Central memory CD4-positive, alpha-beta T cell (primary cell): Measurements from ENCODE around the gene MSL2.
A peak's percentile ranks its signal among the peaks of the same experiment; 100 is the strongest.
"Not testable (repeated sequence)": the region's sequence is repeated elsewhere in the genome, so short reads cannot be mapped to it uniquely, and the experiment has no call there.

ENCODE experiments used
- DNase-seq: peaks from one replicate; pipeline ENCODE4 v3.0.0; 2022
- total RNA-seq, 3 experiments: gene quantifications; one replicate each; lab custom pipeline; 2026; lab: John Stamatoyannopoulos, UW

The MSL2 gene, protein sequence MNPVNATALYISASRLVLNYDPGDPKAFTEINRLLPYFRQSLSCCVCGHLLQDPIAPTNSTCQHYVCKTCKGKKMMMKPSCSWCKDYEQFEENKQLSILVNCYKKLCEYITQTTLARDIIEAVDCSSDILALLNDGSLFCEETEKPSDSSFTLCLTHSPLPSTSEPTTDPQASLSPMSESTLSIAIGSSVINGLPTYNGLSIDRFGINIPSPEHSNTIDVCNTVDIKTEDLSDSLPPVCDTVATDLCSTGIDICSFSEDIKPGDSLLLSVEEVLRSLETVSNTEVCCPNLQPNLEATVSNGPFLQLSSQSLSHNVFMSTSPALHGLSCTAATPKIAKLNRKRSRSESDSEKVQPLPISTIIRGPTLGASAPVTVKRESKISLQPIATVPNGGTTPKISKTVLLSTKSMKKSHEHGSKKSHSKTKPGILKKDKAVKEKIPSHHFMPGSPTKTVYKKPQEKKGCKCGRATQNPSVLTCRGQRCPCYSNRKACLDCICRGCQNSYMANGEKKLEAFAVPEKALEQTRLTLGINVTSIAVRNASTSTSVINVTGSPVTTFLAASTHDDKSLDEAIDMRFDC
- 77.4 to 171 (median 155) reads per million in 3 experiments for total RNA-seq

DNA sequence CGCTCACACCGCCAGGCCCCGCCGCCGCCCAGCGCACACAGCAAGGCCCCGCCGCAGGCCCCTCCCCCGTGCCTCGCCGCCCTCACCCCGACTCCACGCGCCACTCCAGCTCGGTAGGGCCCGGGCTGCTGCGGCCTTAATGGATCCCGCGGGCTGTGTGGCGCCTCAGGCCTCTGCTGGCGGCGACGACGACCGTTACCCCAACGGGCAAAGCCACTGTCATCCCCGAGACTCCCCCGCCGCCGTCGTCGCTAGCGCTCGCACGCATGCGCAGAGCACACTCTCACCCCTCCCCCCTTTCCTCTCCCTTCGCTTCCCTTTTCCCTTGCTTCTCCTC, at the start of gene MSL2:
Gene MSL2, minus strand, starts transcription at position 272 of the 337 bp plus-strand sequence. CDS start 1,222 bp downstream, outside the sequence.
- DNase-seq: no peak

DNA sequence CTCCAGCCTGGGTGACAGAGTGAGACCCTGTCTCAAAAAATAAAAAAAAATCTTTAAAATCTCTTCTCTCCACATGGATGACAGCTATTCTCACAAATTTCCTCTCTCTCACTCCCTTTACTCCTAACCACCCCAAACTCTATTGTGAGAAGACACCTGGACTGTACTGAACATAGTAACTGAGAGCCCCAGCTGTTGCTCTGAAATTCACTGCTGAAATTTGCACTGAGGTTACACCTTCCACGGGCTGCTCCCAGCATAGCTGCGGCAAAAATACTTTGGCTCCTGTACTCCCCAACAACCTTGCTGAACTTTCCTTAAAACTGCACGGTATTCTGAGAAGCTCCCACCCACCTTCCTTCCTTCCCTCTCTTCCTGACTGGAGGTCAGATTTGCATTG, 49.6 kb upstream of the MSL2 start:
- no peak for DNase-seq

DNA sequence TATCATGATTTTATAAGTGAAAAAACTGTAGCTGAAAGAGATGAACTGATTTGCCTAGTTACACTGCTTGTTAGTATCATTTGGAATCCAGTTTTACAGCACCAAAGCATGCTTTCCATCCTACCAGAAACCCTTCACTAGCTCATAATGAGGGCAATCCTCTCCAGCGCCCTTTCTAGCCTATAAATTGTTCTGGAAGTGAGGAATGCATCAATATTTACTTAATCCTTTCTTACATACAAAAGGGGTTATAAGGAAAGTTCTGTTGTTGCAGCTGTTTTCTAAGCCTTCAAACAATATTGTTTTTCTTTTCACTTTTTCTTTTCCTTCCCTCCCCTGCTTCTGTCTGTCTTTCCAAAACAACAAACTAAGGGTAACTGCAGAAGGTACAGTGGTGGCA, 43.0 kb upstream of the MSL2 start:
- no peak for DNase-seq

DNA sequence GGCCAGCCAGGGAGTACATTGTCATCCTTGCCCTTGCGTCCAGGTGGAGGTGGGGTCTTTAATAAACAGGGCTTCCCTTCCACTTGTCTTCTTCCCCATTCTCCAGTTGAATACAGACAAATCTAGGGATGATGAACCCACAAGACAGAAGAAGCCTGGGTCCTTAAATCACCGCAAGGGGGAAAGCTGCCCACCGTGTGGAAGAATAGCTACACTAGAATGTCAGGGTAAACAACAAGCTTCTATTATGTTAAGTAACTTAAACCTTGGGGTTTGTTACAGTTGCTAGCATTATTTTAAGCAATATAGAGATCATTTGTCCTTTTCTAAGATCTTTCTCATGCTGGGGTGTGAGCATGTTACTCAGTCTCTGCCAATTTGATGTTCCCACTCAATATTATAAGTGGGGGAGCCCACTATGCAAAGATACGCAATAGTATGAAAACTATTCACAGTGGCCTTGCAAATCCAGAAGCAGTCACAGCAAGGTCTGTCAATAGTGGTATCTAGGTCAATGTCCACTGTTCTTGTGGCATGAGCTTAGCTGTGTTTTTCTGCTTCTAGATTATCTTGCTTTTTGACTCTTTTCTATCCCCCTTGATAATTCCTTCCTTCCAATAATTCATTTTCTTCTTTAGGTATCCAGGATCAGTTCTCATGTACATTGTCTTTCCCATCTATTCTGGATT, 42.0 kb upstream of the MSL2 start:
- no peak for DNase-seq

DNA sequence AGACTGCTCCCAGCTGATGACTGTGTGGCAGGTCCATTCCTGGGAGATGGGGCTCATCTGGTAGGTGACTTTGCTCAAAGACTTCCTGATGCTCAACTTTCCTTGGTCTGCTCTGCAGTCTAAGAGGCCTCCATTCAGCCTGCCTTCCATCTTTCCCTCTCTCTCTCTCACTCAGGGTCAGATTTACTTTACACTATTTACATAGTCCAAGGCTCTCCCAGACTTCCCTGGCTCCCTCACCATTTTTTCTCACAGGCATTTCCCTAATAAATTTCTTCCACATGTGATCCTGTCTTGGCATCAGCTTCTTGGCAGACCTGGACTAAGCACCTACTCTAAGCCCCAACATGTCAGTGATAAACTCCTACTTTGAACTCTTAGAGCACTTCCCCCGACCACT, 41.0 kb upstream of the MSL2 start:
- no peak for DNase-seq

DNA sequence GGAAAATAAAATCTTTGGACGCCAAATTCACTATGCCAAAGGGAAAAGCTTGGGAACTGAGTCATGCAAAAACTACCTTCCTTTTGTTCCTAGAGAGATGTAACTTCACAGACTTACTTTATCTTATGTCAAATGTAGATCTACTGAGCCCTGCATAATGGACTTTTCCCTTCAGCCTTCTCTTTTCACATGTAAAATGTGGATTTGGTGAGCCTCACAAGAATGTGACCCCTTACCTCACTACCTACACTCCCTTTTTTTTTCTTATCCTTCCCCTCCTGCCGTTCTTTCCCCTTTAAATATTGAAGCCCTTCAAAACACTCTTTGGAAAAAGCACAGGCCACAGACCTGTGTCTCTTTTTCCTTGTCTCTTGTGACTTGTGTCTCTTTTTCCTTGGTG, 40.0 kb upstream of the MSL2 start:
- no peak for DNase-seq

DNA sequence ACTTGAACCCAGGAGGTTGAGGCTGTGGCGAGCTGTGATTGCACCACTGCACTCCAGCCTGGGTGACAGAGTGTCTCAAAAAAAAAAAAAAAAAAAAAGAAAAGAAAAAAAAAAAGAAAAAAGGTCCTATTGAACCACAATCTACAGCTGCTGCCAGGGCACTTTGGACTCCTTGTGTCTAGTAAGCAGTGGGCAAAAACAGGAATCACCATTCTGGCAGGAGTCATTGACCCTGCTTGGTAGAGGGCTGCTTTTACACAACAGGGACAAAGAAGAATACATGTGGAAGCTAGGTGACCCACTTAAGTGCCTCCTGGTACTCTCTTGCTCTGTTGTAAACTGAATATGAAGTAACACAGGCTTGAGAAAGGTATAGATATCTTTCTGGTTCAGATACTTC, 39.4 kb upstream of the MSL2 start:
- no peak for DNase-seq

DNA sequence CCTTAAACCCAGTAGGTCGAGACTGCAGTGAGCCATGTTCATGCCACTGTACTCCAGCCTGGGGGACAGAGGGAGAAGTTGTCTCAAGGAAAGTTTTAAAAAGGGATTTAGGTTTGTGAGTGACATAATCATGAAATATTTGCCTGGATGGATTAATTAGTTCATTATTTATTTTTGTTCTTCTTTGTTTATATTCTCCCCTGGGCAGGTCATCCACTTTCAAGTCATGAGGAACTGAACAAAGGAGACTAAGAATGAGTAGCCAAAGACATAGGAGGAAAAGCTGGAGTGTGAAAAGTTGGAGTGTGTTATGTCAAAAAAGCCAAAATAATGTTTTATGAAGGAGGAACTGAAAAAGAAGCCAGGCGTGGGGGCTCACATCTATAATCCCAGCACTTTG, 36.3 kb upstream of the MSL2 start:
- no peak for DNase-seq

DNA sequence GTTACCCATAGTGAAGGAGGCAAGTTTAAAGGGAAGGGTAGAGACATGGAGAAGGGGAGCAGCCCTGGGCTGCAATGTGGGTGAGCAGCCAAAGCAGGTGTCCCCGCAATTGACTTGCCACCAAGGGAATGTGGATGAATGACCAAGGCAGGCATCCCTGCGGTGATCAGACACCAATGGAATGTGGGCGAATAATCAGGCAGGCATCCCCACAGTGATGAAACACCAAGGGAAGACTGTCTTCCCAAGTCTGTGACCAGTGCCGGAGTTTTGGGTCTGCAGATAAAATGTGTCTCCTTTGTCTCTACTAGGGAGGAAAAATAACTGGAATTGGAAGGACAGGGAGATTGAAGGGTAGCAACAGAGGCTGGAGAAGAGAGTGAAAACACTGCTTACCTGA, 26.6 kb upstream of the MSL2 start:
- DNase-seq: not testable (repeated sequence)

DNA sequence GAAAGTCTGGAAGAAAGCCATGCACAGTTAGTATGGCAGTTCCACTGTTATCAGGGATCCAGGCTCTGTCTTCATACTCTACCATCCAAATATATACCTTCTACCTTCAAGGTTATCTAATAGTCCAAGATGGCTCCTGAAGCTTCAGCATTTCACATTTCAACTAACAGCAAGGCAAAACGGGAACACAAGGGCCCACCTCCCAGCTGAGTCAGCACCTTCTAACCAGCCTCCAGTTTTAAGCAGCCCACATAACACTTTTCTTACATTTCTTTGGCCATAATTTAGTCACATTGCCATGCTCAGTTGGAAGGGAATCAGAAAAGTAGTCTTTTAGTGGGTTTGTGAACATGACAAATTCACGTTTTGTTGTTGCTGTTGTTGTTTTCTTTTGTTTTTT, 15.4 kb upstream of the MSL2 start:
- DNase-seq: no peak

DNA sequence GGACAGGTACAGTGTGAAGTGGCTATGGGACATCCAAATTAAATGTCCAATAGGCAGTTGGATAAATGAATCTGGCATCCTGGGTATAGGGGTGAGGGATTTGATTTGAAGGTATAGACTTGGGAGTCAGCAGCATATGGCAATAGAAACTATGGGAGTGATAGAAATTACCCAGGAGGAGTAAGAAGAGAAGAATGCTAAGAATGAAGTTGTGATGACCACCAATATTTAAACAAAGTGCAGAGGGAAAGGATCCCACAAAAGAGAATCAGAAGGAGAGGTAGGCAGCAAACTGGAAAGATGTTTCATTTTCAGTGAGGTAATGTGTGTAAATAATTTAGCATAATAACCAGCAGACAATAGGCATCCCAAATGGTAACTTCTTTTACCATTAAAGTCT, 13.8 kb upstream of the MSL2 start:
- DNase-seq: no peak

DNA sequence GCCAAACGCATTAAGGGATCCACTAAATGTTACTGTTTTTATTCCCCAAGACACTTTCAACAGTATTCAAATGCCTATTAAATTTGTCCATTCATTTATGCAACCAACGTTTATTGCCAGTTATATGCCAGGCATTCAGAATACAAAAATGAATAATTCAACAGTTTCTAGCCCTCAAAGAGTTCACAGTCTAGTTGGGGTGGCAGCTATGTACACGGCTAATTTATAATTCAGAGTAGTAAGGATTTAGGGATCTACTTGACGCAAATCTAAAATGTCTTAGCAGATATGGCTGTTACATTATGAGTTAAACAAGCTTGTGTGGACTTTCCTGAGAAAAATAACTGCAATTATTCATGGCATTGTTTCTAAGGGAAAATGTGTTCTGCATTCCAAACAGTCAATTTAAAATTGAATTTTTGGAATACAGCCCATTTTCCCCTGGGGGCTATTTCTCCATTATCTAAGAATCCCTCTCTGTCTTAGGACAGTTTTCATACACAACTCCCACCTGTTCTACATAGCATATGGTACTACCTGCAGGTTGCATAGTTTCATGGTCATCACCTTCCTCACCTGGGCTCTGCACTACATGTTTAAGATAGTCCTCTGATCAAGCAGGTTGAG, 11.5 kb upstream of the MSL2 start:
- no peak for DNase-seq

DNA sequence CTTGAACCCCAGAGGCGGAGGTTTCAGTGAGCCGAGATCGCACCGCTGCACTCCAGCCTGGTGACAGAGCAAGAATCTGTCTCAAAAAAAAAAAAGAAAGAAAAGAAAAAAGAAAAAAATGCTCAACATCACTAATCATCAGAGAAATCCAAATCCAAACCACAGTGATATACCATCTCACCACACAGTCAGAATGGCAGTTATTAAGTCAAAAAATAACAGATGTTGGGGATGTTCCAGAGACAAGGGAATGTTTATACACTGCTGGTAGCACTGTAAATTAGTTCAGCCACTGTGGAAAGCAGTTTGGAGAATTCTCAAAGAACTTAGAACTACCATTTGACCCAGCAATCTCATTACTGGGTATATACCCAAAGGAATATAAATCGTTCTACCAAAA, 3.1 kb upstream of the MSL2 start:
- DNase-seq: not testable (repeated sequence)

DNA sequence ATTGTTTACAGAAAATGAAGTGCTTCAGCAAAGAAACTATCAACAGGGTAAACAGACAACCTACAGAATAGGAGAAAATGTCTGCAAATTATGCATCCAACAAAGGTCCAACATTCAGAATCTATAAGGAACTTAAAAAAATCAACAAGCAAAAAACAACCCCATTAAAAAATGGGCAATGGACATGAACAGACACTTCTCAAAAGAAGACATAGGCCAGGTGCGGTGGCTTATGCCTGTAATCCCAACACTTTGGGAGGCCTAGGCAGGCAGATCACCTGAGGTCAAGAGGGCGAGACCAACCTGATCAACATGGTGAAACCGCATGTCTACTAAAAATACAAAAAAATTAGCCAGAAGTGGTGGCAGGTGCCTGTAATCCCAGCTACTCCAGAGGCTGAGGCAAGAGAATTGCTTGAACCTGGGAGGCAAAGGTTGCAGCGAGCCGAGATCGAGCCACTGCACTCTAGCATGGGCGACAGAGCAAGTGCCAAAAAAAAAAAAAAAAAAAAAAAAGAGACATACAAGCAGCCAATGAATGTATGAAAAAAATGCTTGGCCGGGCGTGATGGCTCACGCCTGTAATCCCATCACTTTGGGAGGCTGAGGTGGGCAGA, 2.4 kb upstream of the MSL2 start:
- DNase-seq: not testable (repeated sequence)

DNA sequence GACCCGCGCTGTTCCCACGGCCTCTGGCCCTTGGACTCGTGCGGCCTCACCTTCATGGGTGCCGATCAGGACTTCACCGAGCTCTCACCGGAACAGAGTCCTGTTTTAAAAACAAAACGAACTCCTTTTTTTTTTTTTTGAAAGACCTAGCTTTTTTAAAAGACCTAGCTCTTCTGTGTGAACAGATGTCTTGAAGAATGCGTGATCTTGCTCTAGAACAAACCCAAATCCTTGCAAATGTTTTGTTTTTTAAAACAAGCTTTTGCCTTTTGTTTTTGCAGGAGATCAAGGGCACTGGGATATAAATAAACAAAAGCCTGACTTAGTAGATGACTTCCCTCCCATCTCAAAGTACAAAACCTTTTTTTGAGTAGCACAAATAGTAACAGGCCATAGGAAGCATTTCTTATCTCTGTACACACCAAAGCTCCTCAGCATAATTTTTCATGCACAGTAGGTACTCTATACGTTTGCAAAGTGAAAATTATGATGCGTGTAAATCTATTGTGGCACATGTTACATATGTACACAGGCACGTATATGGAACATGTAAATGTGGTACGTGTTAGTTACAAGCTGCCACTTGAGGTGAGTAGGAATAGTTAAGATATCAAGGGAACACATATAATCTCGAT, 1.1 kb upstream of the MSL2 start:
- DNase-seq: no peak

DNA sequence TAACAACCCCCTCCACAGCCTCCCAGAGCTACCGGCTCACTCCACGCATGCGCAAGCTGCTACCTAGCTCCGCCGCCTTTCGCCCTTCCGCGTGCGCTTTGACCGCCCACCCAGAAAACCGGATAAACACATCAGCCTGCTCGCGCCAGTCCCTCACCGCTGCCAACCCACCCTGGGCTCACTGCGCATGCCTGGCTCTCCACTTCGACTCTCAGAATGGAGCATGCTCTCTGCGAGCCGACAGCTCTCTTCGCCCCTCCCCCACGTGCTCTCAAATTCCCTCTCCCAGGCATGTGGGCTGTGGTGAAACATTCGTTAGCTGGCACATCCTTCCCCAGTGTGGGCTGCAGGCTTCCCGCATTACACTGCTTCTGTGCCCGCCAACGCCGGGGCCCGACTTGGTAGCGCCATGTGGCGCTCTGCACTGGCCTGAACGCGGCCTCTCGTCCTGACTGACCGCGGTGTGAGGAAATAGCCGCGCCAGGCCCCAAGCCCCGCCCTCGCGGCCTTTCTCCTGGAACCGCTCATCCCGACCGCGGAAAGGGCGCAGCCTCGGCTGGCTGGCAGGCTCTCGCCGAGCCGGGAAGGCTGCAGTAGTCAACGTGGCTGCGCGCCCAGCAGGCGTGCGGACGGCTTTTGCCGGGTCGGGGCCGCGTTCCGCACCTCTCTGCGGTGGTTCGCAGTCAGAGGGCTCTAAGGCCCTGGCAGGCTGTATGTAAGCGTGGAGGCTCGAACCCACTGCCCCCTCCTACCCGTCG, 445 bp upstream of the MSL2 start:
- peak; percentile 96 for DNase-seq

DNA sequence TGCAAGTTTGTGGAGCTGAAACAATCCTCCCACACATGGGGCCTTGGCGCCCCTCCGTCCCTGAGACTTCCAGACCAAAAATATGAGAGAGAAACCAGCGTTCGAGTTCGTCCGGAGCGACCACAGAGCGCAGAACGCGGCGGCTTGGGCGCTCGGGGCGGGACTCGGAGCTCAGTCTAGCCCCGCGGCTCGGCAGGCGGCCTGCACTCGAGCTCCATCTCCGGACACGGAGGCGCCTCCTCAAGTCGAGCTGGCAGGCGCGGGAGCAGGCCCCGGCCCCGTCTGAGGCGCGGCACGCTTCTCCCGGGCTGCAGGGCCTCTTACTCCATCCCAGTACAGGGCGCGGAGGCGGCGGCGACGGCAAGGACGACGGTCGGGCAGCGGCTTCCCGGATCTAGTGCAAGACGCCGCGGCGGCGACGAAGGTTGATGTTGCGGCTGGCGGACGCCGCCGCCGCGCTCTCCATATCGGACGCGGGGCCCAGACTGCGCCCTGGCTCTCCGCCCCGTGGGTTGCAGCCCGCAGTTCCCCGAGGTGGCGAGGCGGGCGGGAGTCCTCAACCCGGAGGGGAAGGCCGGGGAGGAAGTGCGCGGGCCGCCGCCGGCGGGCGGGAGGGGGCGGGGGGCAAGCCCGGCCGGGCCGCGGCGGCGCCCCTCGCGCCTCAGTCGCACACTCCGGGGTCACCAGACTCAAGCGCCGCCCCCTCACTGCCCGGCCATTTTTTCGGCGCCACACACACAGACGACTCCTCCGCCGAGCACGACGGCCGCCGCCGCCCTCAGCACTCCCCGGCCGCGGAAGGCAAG, 674 bp downstream of the MSL2 start:
- DNase-seq: peak; percentile 85

DNA sequence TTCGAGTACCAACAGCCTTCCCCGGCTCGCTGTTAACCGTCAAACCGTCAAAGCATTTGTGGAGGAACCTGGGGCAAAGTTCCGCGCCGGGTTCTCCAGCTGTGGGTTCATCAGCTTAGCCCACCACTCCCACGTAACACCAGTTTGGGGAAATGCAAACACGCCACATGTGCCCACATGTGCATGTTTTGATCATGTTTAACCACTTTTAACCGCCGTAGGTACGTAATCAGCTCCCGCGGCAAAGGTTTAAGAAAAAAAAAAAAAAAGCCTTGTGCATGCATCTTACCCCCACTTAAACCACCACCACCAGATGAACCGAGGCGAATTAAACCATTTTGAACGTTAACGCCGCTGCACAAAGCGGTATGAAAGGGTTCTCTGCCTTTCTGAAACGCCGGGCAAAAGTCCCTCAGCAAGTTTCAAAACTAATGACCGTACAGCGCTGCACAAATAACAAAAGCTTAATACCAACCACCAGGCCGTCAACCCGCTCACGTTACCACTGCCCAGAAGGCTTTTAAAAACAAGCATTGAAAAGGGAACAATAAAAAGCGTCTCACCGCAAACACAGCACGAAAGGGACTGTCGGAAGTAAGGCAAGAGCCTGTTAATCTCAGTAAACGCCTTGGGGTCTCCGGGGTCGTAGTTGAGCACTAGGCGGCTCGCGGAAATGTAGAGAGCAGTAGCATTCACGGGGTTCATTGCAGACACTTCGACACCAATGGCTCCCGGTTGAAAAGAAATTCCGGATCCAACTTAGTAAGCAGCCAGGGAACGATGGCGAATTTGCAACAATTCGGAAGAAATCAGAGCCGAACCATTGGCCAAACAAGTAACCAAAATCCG, 1.5 kb downstream of the MSL2 start:
- DNase-seq: peak; percentile 85

DNA sequence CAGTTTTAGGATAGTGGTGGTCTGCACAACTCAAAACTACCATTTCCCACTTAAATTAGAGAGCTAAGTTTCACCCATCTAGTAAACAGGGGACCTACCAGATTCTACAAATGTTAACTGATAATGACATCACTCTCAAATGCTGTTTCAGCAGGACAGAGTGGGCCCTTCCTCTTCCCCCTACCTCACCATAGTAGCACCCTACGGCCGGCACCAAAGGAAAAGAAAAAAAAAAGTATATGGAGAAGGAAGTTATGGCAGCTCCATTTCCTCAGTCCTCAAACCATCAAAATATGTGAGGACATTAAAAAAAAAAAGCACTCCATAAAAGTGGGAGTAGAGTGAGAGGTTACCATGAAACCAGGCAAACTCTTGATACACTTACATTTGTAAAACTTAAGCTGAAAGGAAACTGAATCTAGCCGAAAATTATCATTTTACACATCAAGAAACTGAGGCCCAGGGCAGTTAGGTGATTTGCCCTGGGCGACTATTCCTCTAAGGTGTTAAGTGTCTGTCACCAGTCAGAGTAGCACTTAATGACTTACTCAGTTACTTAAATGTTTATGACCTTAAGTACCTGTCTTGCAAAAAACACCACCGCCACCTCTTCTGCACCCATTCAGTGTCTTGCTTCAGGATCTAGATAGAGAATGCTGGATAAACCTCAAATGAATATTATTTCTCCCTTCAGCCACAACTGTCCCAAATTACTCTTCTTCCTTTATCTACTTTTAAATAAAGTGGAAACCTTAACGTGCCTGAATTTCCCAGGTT, 2.7 kb downstream of the MSL2 start:
- DNase-seq: no peak
